Measurements from ENCODE around the gene DNALI1.
"Not testable (repeated sequence)": the region's sequence is repeated elsewhere in the genome, so short reads cannot be mapped to it uniquely, and the experiment has no call there.

The DNALI1 gene

GRCh38 chr1:37553598-37553926, 3.2 kb upstream of the DNALI1 start:
- Histone ChIP-seq H3K4me3 (peak overlapping the region; percentile 90 to 100 (median 99)), H3K27ac (peak overlapping the region in 20 of 21 experiments; percentile 77 to 96 (median 90))

GRCh38 chr1:37553927-37554808, 2.6 kb upstream of the DNALI1 start, which contains the start of gene SNIP1:
Gene SNIP1 (minus strand): TSS chr1:37554293. CDS start chr1:37554229, 64 bp downstream.
- Histone ChIP-seq H3K4me3 (peak within 1 kb of the TSS; percentile 90 to 100 (median 99)), H3K27ac (peak within 1 kb of the TSS; percentile 13 to 96 (median 90))

- H3K27ac ChIP-seq: peak overlapping the region in 1 of 21 experiments; percentile 37
- H3K4me3 ChIP-seq: no peak overlapping the region
Measured at GRCh38 chr1:37557402-37557801, 662 bp downstream of the DNALI1 start.

- Histone ChIP-seq H3K4me3 (no peak overlapping the region), H3K27ac (no peak overlapping the region)
Measured at GRCh38 chr1:37558411-37558810, 1.7 kb downstream of the DNALI1 start.

- H3K27ac ChIP-seq: no peak overlapping the region
- H3K4me3 ChIP-seq: no peak overlapping the region
Measured at GRCh38 chr1:37559080-37559479, 2.3 kb downstream of the DNALI1 start.

GRCh38 chr1:37559957-37560379, 3.2 kb downstream of the DNALI1 start:
- H3K27ac ChIP-seq, H3K4me3 ChIP-seq: not testable (repeated sequence)

GRCh38 chr1:37560401-37561132, 3.8 kb downstream of the DNALI1 start:
- Histone ChIP-seq H3K27ac (no peak overlapping the region), H3K4me3 (no peak overlapping the region)

- H3K4me3 ChIP-seq: no peak overlapping the region
- no peak overlapping the region for H3K27ac ChIP-seq
Measured at GRCh38 chr1:37561133-37562132, 4.7 kb downstream of the DNALI1 start.

- no peak overlapping the region for H3K4me3 ChIP-seq
Measured at GRCh38 chr1:37562984-37563383, 6.2 kb downstream of the DNALI1 start.

GRCh38 chr1:37564892-37565291, 8.2 kb downstream of the DNALI1 start:
- peak overlapping the region in 1 of 21 experiments; percentile 28 for H3K27ac ChIP-seq
- H3K4me3 ChIP-seq: no peak overlapping the region

More at GRCh38 chr1:37562984-37563383, 6.2 kb downstream of the DNALI1 start:
- H3K27ac ChIP-seq: no peak overlapping the region

- Histone ChIP-seq H3K27ac (no peak overlapping the region), H3K4me3 (no peak overlapping the region)
Measured at GRCh38 chr1:37567023-37567422, 10.3 kb downstream of the DNALI1 start.

- H3K27ac ChIP-seq: no peak overlapping the region
- H3K4me3 ChIP-seq: no peak overlapping the region
Measured at GRCh38 chr1:37570528-37571334, 14.0 kb downstream of the DNALI1 start.

- no peak overlapping the region for H3K4me3 ChIP-seq
- H3K27ac ChIP-seq: peak overlapping the region in 2 of 21 experiments; percentile 17 to 33
Measured at GRCh38 chr1:37574834-37575480, 18.2 kb downstream of the DNALI1 start.

- Histone ChIP-seq H3K4me3 (no peak overlapping the region), H3K27ac (peak overlapping the region in 3 of 21 experiments; percentile 17 to 40 (median 33))
Measured at GRCh38 chr1:37575692-37576091, 19.0 kb downstream of the DNALI1 start.

GRCh38 chr1:37584544-37584943, 27.8 kb downstream of the DNALI1 start:
- not testable (repeated sequence) for H3K4me3 ChIP-seq, H3K27ac ChIP-seq

- H3K4me3 ChIP-seq: no peak overlapping the region
- H3K27ac ChIP-seq: no peak overlapping the region
Measured at GRCh38 chr1:37588939-37589338, 32.2 kb downstream of the DNALI1 start.

- Histone ChIP-seq H3K4me3 (no peak overlapping the region), H3K27ac (no peak overlapping the region)
Measured at GRCh38 chr1:37593726-37594125, 37.0 kb downstream of the DNALI1 start.

Measured in skin epidermis (tissue), 12 donors.